ENCODE results near the gene CCDC77.

Gene CCDC77

DNA sequence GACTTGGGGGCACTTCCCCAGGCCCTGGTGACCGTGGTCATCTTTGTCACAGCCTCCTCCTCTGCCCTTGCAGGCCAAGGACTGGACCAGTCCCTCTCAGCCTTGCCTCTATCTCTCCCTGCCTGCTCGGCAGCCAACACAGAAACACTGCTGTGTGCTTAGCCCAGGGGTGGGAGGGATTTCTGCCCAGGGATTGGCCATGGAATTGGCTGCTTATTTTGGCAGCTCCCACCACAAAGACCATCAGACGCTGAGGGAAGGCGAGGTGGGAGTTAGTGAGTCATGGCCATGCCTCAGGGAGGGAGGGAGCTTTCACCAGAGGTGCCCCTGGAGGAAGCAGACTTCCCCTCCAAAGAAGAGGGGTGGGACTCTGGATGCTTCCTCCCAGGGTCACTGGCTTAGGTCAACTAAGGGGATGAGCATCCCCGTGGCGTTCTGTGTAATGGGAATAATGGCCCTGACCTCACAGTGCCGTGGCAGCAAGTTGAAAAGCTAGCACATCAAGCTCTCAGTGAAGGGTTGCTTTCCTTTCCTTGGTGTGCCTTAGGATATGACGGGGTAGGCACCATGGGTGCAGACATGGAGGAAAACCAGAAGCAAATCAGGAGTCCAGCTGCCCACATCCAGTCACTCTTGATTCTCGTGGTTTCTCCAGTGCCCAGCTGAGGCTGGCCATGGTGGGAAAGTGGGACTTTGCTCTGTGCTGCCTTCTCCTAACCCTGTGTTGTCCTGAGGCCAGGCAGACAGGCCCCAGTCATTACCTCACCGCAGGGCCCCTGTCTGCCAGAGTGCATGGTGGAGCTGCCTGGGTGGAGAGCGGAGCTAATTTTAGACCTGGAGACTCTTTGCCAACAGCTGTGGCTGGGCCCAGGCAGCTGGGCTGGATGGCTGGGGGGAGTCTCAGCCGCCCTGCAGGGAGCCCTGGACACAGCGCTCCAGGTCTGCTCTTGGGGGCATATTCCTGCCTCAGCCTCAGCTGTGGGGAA, 79.7 kb downstream of the CCDC77 start:
- no peak for DNase-seq (ENCODE audit: low read depth)

DNA sequence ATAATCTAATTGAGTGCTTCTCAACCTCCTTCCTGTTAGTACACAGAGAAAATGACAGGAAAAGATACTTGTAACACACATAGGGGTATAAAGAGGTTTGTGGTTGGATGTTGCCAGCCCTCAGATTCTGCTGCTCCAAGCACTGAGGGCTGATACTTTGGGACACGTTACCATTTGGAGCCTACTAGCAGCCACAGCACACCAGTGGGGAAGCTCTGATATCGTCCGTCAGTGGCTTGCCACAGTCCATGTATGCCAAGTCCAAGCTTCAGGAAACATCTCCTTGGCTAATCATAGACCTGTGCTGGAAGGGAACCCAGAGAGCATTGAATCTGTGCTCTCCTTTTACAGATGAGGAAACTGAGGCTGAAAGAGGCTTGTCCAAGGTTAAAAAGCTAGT, 80.6 kb downstream of the CCDC77 start:
- no peak for DNase-seq (ENCODE audit: low read depth)

DNA sequence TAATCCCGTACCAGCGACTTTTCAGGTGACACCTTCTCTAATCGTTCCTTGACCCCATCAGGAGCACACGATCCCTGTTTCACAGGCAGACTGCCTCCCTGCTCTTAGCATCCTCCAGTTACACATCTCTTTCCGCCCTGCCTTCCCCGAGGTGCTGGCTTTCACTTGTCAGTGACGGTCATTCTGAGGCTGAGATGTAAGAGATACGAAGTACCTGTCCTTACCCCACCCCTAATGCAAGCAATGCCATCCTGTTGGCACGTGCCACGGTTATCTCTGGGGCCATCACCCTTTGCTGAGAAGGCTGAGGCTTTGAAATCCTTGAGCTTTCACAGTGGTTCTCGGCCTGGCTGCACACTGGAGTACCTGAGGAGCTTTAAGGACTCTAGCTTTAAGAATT, 82.7 kb downstream of the CCDC77 start:
- no peak for DNase-seq (ENCODE audit: low read depth)

DNA sequence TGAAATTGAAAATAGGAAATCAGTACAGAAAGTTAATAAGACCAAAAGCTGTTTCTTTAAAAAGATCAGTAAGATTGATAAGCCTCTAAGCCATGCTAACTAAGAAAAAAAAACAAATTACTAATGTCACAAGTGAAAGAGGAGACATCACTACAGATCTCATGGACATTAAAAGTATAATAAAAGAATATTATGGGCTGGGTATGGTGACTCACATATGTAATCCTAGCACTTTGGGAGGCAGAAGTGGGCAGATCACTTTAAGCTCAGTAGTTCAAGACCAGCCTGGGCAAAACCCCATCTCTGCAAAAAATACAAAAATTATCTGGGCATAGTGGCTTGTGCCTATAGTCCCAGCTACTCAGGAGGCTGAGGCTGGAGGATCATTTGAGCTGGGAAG, 88.8 kb downstream of the CCDC77 start:
- DNase-seq (ENCODE audit: low read depth): no peak
